AG09309 (cell line): ENCODE data around the gene SVOPL.

Experiments
- DNase-seq: peaks from one replicate; pipeline ENCODE4 v3.0.0-alpha.2; 2010; ENCODE audit warnings: low read depth
- H3K4me3 ChIP-seq: 2 replicates; pipeline ENCODE4 v1.5.1; 2011; ENCODE audit warnings: mild to moderate bottlenecking, low read depth, low read length, moderate library complexity; ENCODE audit not compliant: control insufficient read depth
- TF ChIP-seq, protein P1 (sequence below): IDR thresholded peaks from 2 replicates; pipeline ENCODE4 v1.5.1; 2011; ENCODE audit warnings: mild to moderate bottlenecking, low read depth, low read length, inconsistent platforms; ENCODE audit not compliant: insufficient read depth, control insufficient read depth; ENCODE audit errors: missing control alignments

The SVOPL gene

DNA sequence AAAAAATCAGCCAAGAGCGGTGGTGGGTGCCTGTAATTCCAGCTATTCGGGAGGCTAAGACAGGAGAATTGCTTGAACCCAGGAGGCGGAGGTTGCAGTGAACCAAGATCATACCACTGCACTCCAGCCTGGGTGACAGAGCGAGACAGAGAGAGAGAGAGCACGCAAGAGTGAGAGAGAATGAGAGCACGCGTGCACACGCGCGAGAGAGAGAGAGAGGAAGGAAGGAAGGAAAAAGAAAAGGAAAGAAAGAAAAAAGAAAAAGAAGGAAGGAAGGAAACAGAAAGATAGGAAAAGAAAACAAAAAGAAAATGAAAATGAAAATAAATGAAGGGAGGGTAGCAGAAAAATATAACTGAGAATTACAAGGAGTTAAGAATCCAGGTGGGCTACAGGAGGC is 82.7 kb downstream of the SVOPL start:
- TF ChIP-seq, protein P1, sequence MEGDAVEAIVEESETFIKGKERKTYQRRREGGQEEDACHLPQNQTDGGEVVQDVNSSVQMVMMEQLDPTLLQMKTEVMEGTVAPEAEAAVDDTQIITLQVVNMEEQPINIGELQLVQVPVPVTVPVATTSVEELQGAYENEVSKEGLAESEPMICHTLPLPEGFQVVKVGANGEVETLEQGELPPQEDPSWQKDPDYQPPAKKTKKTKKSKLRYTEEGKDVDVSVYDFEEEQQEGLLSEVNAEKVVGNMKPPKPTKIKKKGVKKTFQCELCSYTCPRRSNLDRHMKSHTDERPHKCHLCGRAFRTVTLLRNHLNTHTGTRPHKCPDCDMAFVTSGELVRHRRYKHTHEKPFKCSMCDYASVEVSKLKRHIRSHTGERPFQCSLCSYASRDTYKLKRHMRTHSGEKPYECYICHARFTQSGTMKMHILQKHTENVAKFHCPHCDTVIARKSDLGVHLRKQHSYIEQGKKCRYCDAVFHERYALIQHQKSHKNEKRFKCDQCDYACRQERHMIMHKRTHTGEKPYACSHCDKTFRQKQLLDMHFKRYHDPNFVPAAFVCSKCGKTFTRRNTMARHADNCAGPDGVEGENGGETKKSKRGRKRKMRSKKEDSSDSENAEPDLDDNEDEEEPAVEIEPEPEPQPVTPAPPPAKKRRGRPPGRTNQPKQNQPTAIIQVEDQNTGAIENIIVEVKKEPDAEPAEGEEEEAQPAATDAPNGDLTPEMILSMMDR, result no peak
- no peak for DNase-seq
- H3K4me3 ChIP-seq, result no peak overlapping the region

DNA sequence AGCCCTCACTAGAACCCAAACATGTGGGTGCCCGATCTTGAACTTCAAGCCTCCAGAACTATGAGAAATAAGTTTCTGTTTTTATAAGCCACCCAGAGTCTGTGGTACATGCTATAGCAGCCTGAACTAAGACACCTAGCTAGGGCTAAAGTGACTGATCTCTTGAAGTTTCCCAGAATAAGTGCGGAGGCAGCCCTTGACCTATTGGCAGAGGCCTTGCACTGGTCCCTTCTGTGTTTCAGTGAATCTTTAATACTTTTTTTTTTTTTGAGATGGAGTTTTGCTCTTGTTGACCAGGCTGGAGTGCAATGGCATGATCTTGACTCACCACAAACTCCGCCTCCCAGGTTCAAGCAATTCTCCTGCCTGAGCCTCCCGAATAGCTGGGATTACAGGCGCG is 85.1 kb downstream of the SVOPL start:
- no peak overlapping the region for H3K4me3 ChIP-seq
- TF ChIP-seq, protein P1, result no peak
- no peak for DNase-seq

DNA sequence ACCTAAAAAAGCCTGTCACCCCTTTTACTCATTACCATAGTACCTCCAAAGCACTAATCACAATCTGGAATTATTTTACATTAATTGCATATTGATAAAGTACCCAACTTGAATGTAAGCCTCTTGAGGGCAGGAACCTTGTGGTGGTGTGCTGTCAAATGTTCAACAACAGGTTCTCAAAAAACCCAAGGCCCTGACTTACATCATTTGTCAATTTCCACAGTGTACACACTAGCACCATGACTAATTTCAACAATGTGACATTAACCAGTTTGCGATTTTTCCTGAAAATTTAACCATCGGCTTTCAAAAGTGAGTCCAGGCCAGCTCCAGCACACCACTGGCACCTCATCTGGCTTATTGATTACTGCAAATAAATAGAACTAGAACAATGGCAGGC is 87.5 kb downstream of the SVOPL start:
- no peak overlapping the region for H3K4me3 ChIP-seq
- TF ChIP-seq, protein P1, result no peak
- no peak for DNase-seq

DNA sequence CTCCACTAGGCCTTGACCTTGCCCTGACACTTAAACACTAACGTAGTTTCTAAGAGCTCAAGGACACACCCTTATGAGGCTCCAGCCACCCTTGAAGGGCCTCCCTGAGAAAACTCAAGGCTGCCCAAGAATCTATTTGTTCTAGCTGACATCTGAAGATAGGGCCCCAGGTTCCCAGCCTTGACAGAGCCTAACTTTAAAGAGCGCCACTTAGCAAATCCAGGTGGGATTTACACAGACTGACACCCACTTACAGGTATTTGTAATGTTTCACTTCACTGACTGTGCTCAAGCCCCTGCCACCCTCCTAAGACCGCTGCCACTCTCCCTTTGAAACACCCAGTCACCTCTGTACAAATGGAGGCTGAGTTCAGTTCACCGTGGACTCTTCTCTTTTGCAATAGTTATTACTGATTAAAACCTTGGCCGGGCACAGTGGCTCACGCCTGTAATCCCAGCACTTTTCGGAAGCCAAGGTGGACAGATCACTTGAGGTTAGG is 90.4 kb downstream of the SVOPL start:
- no peak for DNase-seq
- H3K4me3 ChIP-seq, result no peak overlapping the region
- TF ChIP-seq, protein P1, result no peak

DNA sequence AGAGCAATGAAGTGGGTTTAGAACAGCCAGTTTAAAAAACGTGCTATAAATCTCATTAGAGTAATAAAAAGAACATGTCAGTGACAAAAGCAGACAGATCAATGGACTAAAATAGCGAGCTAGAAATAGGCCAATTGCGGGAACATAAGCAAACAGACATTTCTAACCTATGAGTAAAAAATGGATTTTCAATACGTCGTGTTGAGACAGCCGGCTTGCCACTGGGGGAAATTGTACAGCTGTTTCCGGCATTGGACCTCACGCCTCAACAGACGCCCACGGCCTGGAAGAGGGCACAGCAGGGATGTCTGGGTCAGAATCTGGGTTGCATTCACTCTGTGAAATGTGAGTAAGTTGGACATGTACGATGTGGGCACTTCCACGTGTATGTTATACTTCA is 92.9 kb downstream of the SVOPL start:
- TF ChIP-seq, protein P1, result no peak
- no peak overlapping the region for H3K4me3 ChIP-seq
- DNase-seq, result no peak

DNA sequence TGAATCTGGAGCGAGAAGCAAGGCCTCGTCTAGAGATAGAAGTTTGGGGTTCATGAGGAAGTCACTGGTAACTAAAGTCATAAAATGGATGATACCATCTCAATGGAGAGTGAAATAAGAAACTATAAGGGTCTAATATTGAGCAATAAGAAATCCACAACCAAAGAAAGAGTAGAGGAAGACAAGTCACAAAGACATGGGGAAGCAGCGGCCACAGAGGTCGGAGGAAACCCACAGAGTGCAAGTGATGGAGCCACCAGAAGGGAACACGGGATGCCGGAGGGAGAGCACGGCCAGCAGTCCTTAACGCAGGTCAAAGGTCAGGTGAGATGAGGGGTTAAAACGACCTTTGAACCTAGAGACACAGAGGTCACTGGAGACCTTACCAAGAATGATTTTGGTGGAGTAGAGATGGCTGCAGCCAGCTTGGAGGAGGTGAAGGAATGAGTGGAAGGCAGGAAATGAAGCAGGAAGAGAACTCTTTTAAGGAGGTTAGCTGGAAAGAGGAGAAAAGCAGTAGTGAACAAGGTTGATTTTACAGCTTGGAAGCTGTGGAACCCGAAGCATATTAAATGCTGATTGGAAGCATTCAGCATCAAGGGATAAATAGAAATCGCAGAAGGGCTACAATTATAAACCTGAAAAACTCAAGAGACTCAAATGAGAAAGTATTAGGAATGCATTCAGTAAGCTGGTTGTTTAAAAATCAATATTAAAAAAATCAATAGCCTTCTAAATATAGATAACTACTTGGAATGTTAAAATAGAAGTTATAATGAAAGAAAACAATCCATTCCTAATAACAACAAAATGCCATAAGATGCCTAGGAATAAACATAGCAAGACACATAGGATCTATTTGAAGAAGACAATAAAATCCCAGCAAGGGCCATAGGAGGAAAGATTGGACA is 93.7 kb downstream of the SVOPL start:
- no peak for DNase-seq

More for the DNA sequence above, 93.7 kb downstream of the SVOPL start:
- TF ChIP-seq, protein P1, result no peak
- H3K4me3 ChIP-seq, result no peak overlapping the region
